GM23338 (cell line): ENCODE results near the gene GRIK4. TPM values are rescaled to one million over a fixed set of nuclear protein-coding genes. Genes with fewer than 3 reads are reported as not detected.

Experiments used
- ATAC-seq: fragments of 200-7000 bp; cut with Tn5 transposase; 3 replicates; pipeline ENCODE4 v1.9.1; 2020
- DNase-seq: peaks from one replicate; pipeline ENCODE4 v3.0.0-alpha.2; 2015; ENCODE audit warnings: low spot score
- H2AFZ ChIP-seq: fragments of 200-600 bp; sonication (generic); 2 replicates; pipeline ENCODE4 v1.8.0; 2016; ENCODE audit warnings: antibody characterized with exemption, mild to moderate bottlenecking, moderate library complexity
- H3F3A ChIP-seq: fragments of 200-600 bp; sonication (generic); replicated peaks from 2 replicates; pipeline ENCODE4 v1.8.0; 2017; ENCODE audit warnings: antibody characterized with exemption, mixed run types, low read depth
- H3K27ac ChIP-seq: fragments of 200-600 bp; sonication (generic); 2 replicates; pipeline ENCODE4 v1.6.1; 2016; ENCODE audit warnings: low read depth
- H3K27me3 ChIP-seq: fragments of 200-600 bp; sonication (generic); 2 replicates; pipeline ENCODE4 v1.8.0; 2016; ENCODE audit warnings: mild to moderate bottlenecking, mixed run types, moderate library complexity; ENCODE audit not compliant: insufficient read depth
- H3K36me3 ChIP-seq: fragments of 200-600 bp; sonication (generic); 2 replicates; pipeline ENCODE4 v1.8.0; 2016; ENCODE audit warnings: mild to moderate bottlenecking; ENCODE audit not compliant: insufficient read depth
- H3K4me1 ChIP-seq: fragments of 200-600 bp; sonication (generic); 2 replicates; pipeline ENCODE4 v1.8.0; 2016; ENCODE audit warnings: mild to moderate bottlenecking, moderate library complexity; ENCODE audit not compliant: insufficient read depth
- H3K4me2 ChIP-seq: fragments of 200-600 bp; sonication (generic); 2 replicates; pipeline ENCODE4 v1.7.1; 2017; ENCODE audit warnings: mixed run types
- H3K4me3 ChIP-seq: fragments of 200-600 bp; sonication (generic); 2 replicates; pipeline ENCODE4 v1.6.1; 2016; ENCODE audit warnings: mixed run types
- H3K79me2 ChIP-seq: fragments of 200-600 bp; sonication (generic); replicated peaks from 2 replicates; pipeline ENCODE4 v1.8.0; 2017; ENCODE audit warnings: mild to moderate bottlenecking; ENCODE audit not compliant: insufficient read depth
- H3K9me2 ChIP-seq: fragments of 200-600 bp; sonication (generic); 2 replicates; pipeline ENCODE4 v1.8.0; 2017; ENCODE audit not compliant: insufficient read depth
- H4K20me1 ChIP-seq: fragments of 200-600 bp; sonication (generic); replicated peaks from 2 replicates; pipeline ENCODE4 v1.8.0; 2017; ENCODE audit warnings: mild to moderate bottlenecking; ENCODE audit not compliant: insufficient read depth
- H3K27ac Mint-ChIP-seq: 2 replicates; pipeline ENCODE4 v1.8.0; 2020; ENCODE audit warnings: inconsistent platforms, mild to moderate bottlenecking, moderate library complexity, mixed read lengths
- H3K27me3 Mint-ChIP-seq: 3 replicates; pipeline ENCODE4 v1.8.0; 2022; ENCODE audit warnings: low read depth, mild to moderate bottlenecking, moderate library complexity, mixed read lengths, inconsistent platforms; ENCODE audit not compliant: insufficient read depth, poor library complexity
- H3K36me3 Mint-ChIP-seq: 3 replicates; pipeline ENCODE4 v1.8.0; 2021; ENCODE audit warnings: low read depth, mild to moderate bottlenecking, inconsistent platforms, moderate library complexity, mixed read lengths
- H3K4me1 Mint-ChIP-seq: 3 replicates; pipeline ENCODE4 v1.8.0; 2020; ENCODE audit warnings: mild to moderate bottlenecking, inconsistent platforms, mixed read lengths
- H3K4me3 Mint-ChIP-seq: 3 replicates; pipeline ENCODE4 v1.8.0; 2021; ENCODE audit warnings: moderate library complexity, mild to moderate bottlenecking, inconsistent platforms, mixed read lengths
- H3K9me3 Mint-ChIP-seq: 3 replicates; pipeline ENCODE4 v1.8.0; 2020; ENCODE audit warnings: moderate library complexity, mild to moderate bottlenecking, inconsistent platforms, mixed read lengths
- CREB1 ChIP-seq: fragments of 250-450 bp; sonication (Bioruptor Pico); IDR thresholded peaks from 2 replicates; pipeline ENCODE4 v1.5.0; 2020; ENCODE audit warnings: low read depth, mild to moderate bottlenecking, moderate library complexity
- EZH2phosphoT487 ChIP-seq: fragments of 200-600 bp; sonication (generic); IDR thresholded peaks from one replicate; pipeline ENCODE4 v1.8.1; 2018; ENCODE audit warnings: antibody characterized with exemption; ENCODE audit not compliant: unreplicated experiment
- JUNB ChIP-seq: IDR thresholded peaks from one replicate; pipeline ENCODE4 v1.6.1; 2016; ENCODE audit warnings: antibody characterized with exemption; ENCODE audit not compliant: unreplicated experiment
- NANOG ChIP-seq: IDR thresholded peaks from 2 replicates; pipeline ENCODE4 v1.6.1; 2016; ENCODE audit warnings: antibody characterized with exemption, borderline replicate concordance
- STAT1 ChIP-seq: IDR thresholded peaks from one replicate; pipeline ENCODE4 v1.6.1; 2016; ENCODE audit warnings: antibody characterized with exemption; ENCODE audit not compliant: unreplicated experiment
- ZNF114 ChIP-seq: fragments of 250-450 bp; sonication (Bioruptor Pico); IDR thresholded peaks from 2 replicates; pipeline ENCODE4 v1.5.0; 2020; ENCODE audit warnings: mild to moderate bottlenecking, moderate library complexity
- polyA plus RNA-seq: library from polyadenylated mRNA; unstranded; fragments of >200 nt; fragmentation: Nextera tagmentation; extraction: Ambion mirVana; gene quantifications from 2 replicates; pipeline ENCODE4 v1.2.1, GENCODE V29; 2016
- total RNA-seq: library from RNA; depleted of rRNA; stranded (reverse); fragments of >200 nt; shearing (Covaris generic); gene quantifications from 2 replicates; pipeline ENCODE4 v1.2.3, GENCODE V29; 2014
- TF ChIP-seq, protein P1 (sequence below): fragments of 250-450 bp; sonication (Bioruptor Pico); IDR thresholded peaks from 2 replicates; pipeline ENCODE4 v1.5.0; 2020; ENCODE audit warnings: mild to moderate bottlenecking, moderate library complexity
- TF ChIP-seq, protein P2 (sequence below), 2 experiments: fragments of 200-600 bp in 1 of 2; sonication (generic) in 1 of 2; conservative IDR thresholded peaks; 2 replicates each; pipeline versions ENCODE4 v1.5.1 to v1.6.1; 2016 to 2017; ENCODE audit warnings: antibody characterized with exemption in 2 of 2, low read depth in 2 of 2, mild to moderate bottlenecking in 2 of 2, moderate library complexity in 1 of 2

Gene GRIK4
- total and polyA plus RNA-seq, 2 experiments from 2014 or later: 0.63 to 2.2 TPM

- TF ChIP-seq NANOG (no peak), ZNF114 (no peak), JUNB (no peak)
- TF ChIP-seq, protein P1, sequence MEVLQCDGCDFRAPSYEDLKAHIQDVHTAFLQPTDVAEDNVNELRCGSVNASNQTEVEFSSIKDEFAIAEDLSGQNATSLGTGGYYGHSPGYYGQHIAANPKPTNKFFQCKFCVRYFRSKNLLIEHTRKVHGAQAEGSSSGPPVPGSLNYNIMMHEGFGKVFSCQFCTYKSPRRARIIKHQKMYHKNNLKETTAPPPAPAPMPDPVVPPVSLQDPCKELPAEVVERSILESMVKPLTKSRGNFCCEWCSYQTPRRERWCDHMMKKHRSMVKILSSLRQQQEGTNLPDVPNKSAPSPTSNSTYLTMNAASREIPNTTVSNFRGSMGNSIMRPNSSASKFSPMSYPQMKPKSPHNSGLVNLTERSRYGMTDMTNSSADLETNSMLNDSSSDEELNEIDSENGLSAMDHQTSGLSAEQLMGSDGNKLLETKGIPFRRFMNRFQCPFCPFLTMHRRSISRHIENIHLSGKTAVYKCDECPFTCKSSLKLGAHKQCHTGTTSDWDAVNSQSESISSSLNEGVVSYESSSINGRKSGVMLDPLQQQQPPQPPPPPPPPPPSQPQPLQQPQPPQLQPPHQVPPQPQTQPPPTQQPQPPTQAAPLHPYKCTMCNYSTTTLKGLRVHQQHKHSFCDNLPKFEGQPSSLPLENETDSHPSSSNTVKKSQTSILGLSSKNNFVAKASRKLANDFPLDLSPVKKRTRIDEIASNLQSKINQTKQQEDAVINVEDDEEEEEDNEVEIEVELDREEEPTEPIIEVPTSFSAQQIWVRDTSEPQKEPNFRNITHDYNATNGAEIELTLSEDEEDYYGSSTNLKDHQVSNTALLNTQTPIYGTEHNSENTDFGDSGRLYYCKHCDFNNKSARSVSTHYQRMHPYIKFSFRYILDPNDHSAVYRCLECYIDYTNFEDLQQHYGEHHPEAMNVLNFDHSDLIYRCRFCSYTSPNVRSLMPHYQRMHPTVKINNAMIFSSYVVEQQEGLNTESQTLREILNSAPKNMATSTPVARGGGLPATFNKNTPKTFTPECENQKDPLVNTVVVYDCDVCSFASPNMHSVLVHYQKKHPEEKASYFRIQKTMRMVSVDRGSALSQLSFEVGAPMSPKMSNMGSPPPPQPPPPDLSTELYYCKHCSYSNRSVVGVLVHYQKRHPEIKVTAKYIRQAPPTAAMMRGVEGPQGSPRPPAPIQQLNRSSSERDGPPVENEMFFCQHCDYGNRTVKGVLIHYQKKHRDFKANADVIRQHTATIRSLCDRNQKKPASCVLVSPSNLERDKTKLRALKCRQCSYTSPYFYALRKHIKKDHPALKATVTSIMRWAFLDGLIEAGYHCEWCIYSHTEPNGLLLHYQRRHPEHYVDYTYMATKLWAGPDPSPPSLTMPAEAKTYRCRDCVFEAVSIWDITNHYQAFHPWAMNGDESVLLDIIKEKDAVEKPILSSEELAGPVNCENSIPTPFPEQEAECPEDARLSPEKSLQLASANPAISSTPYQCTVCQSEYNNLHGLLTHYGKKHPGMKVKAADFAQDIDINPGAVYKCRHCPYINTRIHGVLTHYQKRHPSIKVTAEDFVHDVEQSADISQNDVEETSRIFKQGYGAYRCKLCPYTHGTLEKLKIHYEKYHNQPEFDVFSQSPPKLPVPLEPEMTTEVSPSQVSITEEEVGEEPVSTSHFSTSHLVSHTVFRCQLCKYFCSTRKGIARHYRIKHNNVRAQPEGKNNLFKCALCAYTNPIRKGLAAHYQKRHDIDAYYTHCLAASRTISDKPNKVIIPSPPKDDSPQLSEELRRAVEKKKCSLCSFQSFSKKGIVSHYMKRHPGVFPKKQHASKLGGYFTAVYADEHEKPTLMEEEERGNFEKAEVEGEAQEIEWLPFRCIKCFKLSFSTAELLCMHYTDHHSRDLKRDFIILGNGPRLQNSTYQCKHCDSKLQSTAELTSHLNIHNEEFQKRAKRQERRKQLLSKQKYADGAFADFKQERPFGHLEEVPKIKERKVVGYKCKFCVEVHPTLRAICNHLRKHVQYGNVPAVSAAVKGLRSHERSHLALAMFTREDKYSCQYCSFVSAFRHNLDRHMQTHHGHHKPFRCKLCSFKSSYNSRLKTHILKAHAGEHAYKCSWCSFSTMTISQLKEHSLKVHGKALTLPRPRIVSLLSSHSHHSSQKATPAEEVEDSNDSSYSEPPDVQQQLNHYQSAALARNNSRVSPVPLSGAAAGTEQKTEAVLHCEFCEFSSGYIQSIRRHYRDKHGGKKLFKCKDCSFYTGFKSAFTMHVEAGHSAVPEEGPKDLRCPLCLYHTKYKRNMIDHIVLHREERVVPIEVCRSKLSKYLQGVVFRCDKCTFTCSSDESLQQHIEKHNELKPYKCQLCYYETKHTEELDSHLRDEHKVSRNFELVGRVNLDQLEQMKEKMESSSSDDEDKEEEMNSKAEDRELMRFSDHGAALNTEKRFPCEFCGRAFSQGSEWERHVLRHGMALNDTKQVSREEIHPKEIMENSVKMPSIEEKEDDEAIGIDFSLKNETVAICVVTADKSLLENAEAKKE (CRISPR knock-in tag): peak; percentile 55; the same call in 1 of the 2 replicates
- TF ChIP-seq, protein P2, sequence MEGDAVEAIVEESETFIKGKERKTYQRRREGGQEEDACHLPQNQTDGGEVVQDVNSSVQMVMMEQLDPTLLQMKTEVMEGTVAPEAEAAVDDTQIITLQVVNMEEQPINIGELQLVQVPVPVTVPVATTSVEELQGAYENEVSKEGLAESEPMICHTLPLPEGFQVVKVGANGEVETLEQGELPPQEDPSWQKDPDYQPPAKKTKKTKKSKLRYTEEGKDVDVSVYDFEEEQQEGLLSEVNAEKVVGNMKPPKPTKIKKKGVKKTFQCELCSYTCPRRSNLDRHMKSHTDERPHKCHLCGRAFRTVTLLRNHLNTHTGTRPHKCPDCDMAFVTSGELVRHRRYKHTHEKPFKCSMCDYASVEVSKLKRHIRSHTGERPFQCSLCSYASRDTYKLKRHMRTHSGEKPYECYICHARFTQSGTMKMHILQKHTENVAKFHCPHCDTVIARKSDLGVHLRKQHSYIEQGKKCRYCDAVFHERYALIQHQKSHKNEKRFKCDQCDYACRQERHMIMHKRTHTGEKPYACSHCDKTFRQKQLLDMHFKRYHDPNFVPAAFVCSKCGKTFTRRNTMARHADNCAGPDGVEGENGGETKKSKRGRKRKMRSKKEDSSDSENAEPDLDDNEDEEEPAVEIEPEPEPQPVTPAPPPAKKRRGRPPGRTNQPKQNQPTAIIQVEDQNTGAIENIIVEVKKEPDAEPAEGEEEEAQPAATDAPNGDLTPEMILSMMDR (conservative IDR thresholded peaks at IDR 0.05; ENCODE audit: low read depth in 2 of 2): no peak
Observed at GRCh38 chr11:120956710-120957495, 445.4 kb downstream of the GRIK4 start (continued).

- H2AFZ ChIP-seq: no peak overlapping the region
- Mint-ChIP-seq H3K9me3 (no peaks in the 10 kb centered on the region; the same call in 2 of the 3 replicates), H3K36me3 (no peaks in the 10 kb centered on the region), H3K27me3 (peaks cover 10% of the 10 kb centered on the region), H3K4me3 (no peak overlapping the region), H3K27ac (no peak overlapping the region), H3K4me1 (peaks cover 32% of the 10 kb centered on the region)
- DNase-seq (no peak), ATAC-seq (no peak)
- H3K9me2 ChIP-seq: no peaks in the 10 kb centered on the region
- no peak overlapping the region for H3K4me3 ChIP-seq
- no peaks in the 10 kb centered on the region for H3K27me3 ChIP-seq
- no peak overlapping the region for H3K27ac ChIP-seq
- H3K4me1 ChIP-seq: peaks cover 12% of the 10 kb centered on the region; the same call in 1 of the 2 replicates
- H4K20me1 ChIP-seq: no peaks in the 10 kb centered on the region
- no peaks in the 10 kb centered on the region for H3K79me2 ChIP-seq
- H3F3A ChIP-seq: no peaks in the 10 kb centered on the region
- H3K4me2 ChIP-seq: no peak overlapping the region
- H3K36me3 ChIP-seq: no peaks in the 10 kb centered on the region
- TF ChIP-seq EZH2phosphoT487 (no peak), STAT1 (no peak), CREB1 (CRISPR knock-in tag) (no peak)
Observed at GRCh38 chr11:120958185-120958584, 446.6 kb downstream of the GRIK4 start.
